Dermis microvascular lymphatic vessel endothelial cell (primary cell): ENCODE data around the gene NBPF11. TPM values are rescaled to one million over a fixed set of nuclear protein-coding genes. Genes with fewer than 3 reads are reported as not detected.
A peak's percentile ranks its signal among the peaks of the same experiment; 100 is the strongest.
"Not testable (repeated sequence)": the region's sequence is repeated elsewhere in the genome, so short reads cannot be mapped to it uniquely, and the experiment has no call there.

Experiments used
- DNase-seq, 2 donors: peaks; one replicate each; pipeline versions ENCODE4 v3.0.0 to v3.0.0-alpha.2; 2010; ENCODE audit warnings: low read depth in 2 of 2
- total RNA-seq: library from RNA; depleted of rRNA; stranded (reverse); fragments of >200 nt; gene quantifications from 2 replicates; pipeline ENCODE4 v1.2.1, GENCODE V29; 2014

The NBPF11 gene
- total RNA-seq, 1 donor from 2014 or later = 2.7 TPM

DNA sequence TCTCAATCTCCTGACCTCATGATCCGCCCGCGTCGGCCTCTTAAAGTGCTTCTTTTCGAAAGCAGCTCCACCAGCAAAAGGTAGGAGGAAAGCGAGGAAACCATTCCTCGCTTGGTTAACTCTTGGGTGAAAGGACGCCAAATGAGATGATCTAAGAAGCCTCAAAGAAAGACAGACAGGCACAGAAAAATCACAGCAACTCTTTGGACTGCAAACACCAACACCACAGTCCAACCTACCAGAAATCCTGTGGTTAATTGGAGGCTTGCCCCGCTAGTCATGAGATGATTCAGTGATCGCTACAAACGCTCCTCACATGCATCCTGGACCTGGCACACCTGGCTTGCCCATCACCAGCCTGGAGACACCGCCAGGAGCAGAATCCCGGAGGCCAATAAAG lies 1.1 kb downstream of the NBPF11 start:
- DNase-seq = not testable (repeated sequence)

GRCh38 chr1:148150014-148150413 lies 2.1 kb downstream of the NBPF11 start:
- DNase-seq = not testable (repeated sequence)

- DNase-seq = not testable (repeated sequence)
Measured at GRCh38 chr1:148149050-148149815, 2.8 kb downstream of the NBPF11 start.

GRCh38 chr1:148147052-148147838 lies 4.8 kb downstream of the NBPF11 start:
- not testable (repeated sequence) for DNase-seq

GRCh38 chr1:148146191-148146997 lies 5.7 kb downstream of the NBPF11 start:
- not testable (repeated sequence) for DNase-seq

- not testable (repeated sequence) for DNase-seq
Measured at GRCh38 chr1:148143223-148143622, 8.9 kb downstream of the NBPF11 start.

- not testable (repeated sequence) for DNase-seq
Measured at GRCh38 chr1:148141936-148142335, 10.1 kb downstream of the NBPF11 start.

DNA sequence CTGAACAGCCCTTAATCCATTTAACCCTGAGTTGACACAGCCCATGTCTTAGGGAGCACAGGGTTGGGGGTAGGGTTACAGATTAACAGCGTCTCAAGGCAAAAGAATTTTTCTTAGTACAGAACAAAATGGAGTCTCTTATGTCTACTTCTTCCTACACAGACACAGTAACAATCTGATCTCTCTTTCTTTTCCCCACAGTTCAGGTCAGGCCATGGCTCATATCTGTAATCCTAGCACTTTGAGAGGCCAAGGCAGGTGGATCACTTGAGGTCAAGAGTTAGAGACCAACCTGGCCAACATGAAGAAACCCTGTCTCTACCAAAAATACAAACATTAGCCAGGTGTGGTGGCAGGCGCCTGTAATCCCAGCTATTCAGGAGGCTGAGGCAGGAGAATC lies 13.5 kb downstream of the NBPF11 start:
- not testable (repeated sequence) for DNase-seq

DNA sequence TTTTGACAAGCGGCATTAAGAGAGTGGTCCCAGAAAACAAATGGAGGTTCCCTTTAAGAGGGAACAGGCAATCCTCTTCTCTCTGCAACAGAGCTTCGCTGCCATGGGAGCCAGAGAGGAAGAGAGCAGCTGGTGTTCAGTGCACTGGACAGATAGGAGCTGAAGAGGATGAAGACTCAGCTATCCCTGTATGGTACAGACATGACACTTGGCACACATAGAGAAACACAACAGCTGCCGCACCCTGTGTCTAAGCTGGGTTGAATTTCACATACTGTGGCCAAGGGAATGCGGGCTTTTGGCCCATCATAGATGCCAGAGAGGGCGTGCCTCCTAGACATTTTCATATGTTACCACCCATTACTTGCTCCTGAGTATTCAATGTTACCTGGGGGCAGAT lies 29.7 kb downstream of the NBPF11 start:
- not testable (repeated sequence) for DNase-seq

DNA sequence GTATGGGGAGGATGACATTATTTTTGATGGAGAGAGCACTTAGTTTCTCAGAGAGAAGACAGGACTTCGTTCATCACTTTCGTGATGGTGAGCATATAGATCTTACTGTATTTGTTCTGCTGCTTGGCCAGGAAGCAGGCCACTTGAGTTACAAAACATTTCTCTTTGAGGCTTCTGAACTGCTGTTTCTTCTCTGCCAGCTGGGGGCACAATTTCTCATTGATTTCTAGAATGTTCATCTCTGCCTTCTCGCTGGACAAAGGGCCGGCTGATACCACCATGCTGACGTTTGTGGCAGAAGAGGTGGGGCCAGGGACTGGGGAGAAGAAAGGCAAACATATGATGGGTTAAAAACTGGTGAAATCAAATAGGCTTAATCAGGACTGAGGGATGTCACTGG lies 31.7 kb downstream of the NBPF11 start:
- peak in 1 of 2 donors; percentile 5 for DNase-seq

GRCh38 chr1:148095732-148096131 lies 56.3 kb downstream of the NBPF11 start:
- DNase-seq = not testable (repeated sequence)

- not testable (repeated sequence) for DNase-seq
Measured at GRCh38 chr1:148086196-148086595, 65.9 kb downstream of the NBPF11 start.

DNA sequence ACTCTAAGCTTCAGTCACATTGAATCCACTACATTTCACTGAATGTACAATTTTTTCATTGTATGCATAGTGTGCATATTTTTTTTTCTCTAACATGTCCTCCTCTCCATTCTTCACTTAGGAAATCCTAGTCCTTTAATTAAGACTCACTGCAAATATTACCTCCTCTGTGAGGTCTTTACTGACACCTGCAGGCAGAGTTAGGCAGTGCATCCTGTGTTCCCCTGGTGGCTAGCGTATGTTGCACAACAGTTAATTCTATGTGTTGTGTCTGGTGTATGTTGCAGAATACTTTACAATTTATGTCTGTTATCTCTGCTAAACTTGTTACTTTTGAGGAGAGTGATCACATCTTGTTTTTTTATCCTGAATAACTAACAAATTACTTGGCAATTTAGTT lies 70.9 kb downstream of the NBPF11 start:
- not testable (repeated sequence) for DNase-seq

DNA sequence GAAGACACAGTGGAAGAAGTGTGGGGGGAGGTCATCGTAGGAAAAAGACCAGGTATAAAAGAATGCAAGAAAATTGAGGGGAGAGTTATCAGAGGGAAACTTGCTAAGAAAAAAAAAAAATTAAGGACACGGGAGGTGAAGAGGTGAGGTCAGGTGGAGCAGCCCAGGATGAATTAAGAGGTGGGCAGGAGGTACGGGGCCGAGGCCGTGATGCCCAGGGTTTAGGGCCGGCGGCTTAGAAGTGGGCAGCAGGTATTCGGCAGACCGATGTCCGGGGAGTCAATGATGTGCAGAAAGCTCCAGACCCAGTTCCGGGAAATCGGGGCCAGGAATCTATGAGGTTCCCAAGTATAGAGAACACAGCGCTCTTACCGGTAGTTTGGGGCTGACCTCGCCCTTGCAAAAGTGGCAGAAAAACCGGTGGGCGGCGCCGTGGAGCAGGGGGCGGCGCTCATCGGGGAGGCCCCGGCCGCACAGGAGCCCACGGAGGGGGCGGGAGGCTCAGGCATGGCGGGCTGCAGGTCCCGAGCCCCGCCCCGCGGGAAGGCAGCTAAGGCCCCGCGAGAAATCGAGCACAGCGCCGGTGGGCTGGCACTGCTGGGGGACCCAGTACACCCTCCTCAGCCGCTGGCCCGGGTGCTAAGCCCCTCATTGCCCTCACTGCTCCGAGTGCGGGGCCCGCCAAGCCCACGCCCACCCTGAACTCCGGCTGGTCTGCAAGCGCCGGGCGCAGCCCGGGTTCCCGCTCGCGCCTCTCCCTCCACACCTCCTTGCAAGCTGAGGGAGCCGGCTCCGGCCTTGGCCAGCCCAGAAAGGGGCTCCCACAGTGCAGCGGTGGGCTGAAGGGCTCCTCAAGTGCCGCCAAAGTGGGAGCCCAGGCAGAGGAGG lies 73.2 kb downstream of the NBPF11 start:
- DNase-seq = not testable (repeated sequence)

- not testable (repeated sequence) for DNase-seq
Measured at GRCh38 chr1:148078090-148078489, 74.0 kb downstream of the NBPF11 start.

DNA sequence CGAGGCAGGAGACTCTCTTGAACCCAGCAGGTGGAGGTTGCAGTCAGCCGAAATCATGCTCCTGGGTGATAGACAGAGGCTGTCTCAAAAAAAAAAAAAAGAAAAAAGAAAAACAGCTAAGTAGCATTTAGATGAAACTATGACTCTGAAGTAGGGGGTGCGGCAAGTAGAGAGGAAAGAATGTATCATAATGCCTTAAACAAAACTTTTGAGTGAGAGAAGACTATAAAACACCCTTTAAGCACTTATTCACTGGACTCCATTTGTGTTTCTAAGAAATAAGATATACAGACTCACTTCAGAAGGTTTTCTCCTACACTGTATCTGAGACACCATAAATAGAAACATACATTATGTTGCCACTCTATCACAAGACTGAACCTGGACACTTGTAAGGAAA lies 74.6 kb downstream of the NBPF11 start:
- DNase-seq = not testable (repeated sequence)

DNA sequence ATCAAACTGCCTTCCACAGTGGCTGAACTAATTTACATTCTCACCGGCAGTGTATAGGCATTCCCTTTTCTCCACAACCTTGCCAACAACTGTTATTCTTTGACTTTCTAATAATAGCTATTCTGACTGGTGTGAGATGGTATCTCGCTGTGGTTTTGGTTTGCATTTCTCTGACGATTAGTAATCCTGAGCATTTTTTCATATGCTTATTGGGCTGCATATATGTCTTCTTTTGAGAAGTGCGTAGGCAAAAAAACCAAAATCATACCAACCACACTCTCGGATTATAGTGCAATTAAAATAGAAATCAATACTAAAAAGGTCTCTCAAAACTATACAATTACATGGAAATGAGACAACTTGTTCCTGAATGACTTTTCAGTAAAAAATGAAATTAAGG lies 78.7 kb downstream of the NBPF11 start:
- not testable (repeated sequence) for DNase-seq

DNA sequence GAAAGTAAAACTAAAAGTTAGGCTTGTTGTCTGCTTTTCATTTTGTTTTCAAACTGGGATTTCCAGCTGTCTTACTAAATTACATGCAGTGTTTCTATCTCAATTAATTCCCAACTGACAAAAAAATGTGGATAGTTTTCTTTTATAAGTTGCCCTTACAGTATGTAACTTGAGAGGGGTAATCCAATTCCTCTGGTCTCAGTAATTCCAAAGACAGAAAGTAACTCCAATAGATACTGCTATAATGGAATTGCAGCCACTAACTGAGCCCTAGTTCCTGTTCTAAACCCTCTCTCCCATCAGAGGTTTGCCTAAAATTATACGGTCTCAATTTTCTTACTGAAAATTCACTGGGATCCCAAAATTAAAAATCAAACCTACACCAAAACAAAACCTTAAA lies 83.5 kb downstream of the NBPF11 start:
- not testable (repeated sequence) for DNase-seq

- not testable (repeated sequence) for DNase-seq
Measured at GRCh38 chr1:148068201-148068600, 83.9 kb downstream of the NBPF11 start.

GRCh38 chr1:148060294-148060701 lies 91.8 kb downstream of the NBPF11 start:
- not testable (repeated sequence) for DNase-seq

DNA sequence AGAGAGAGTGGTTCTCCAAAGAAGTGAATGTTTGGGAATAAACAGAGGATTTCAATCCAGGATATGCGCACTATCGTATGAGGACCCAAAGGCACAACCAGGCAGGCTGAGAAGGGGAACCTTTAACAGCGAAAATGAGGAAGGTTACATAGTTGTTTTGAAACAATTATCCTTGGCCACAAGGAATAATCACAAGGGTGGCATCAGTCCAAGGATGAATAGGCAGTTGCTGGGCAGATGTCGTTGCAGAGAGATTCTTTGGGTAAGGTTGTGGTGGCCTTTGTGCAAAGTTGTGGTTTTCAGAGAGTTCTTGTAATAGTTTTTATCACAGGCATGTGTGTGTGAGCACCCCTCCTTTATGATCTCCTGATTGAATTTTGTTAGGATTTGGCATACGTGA lies 94.7 kb downstream of the NBPF11 start:
- not testable (repeated sequence) for DNase-seq
